H1 (cell line): Measurements from ENCODE around the gene LCN12. TPM values are rescaled to one million over a fixed set of nuclear protein-coding genes. Genes with fewer than 3 reads are reported as not detected.

Experiments
- EZH2 ChIP-seq: fragments of 200-600 bp; sonication (generic); IDR thresholded peaks from 2 replicates; pipeline ENCODE4 v1.7.1; 2012; ENCODE audit warnings: low read depth, mild to moderate bottlenecking, moderate library complexity, low read length, inconsistent platforms; ENCODE audit not compliant: severe bottlenecking
- JUN ChIP-seq: IDR thresholded peaks from 2 replicates; pipeline ENCODE4 v1.6.1; 2011; ENCODE audit warnings: low read depth, mild to moderate bottlenecking, improper control_type of control experiment, low read length
- KDM5A ChIP-seq: fragments of 200-600 bp; IDR thresholded peaks from 2 replicates; pipeline ENCODE4 v1.7.1; 2012; ENCODE audit warnings: mild to moderate bottlenecking, low read length, inconsistent platforms, mixed read lengths
- NANOG ChIP-seq: IDR thresholded peaks from 2 replicates; pipeline ENCODE4 v1.6.1; 2011; ENCODE audit warnings: low read length, low read depth, mild to moderate bottlenecking, inconsistent platforms; ENCODE audit not compliant: insufficient read depth, poor library complexity, severe bottlenecking
- RBBP5 ChIP-seq: IDR thresholded peaks from 2 replicates; pipeline ENCODE4 v1.7.1; 2012; ENCODE audit warnings: low read depth, mild to moderate bottlenecking, inconsistent platforms, low read length, moderate library complexity, borderline replicate concordance
- RNF2 ChIP-seq: fragments of 200-900, 300-1000 bp; sonication (generic); IDR thresholded peaks from 2 replicates; pipeline ENCODE4 v1.7.1; 2016; ENCODE audit warnings: borderline replicate concordance, low read depth, mild to moderate bottlenecking, antibody characterized with exemption, low read length; ENCODE audit not compliant: poor library complexity, severe bottlenecking; ENCODE audit errors: missing control alignments
- SRF ChIP-seq: IDR thresholded peaks from 2 replicates; pipeline ENCODE4 v1.6.1; 2011; ENCODE audit warnings: mild to moderate bottlenecking, low read depth, low read length, moderate library complexity
- TBP ChIP-seq: IDR thresholded peaks from 2 replicates; pipeline ENCODE4 v1.6.1; 2011; ENCODE audit warnings: low read depth, low read length, improper control_type of control experiment
- polyA plus RNA-seq, 7 experiments: library from polyadenylated mRNA; depleted of rRNA in 3 of 7; stranded (reverse) in 5 of 7; unstranded in 2 of 7; fragments of >200 nt in 5 of 7; fragments of 200-250 nt in 2 of 7; gene quantifications; 1 replicate in 5 of 7; 2 replicates in 1 of 7; 4 replicates in 1 of 7; pipeline versions ENCODE4 v1.2.1 to v1.2.3, GENCODE V29; 2011 to 2013; ENCODE audit warnings: missing spikeins in 2 of 7, mixed read lengths in 2 of 7
- total RNA-seq: library from RNA; stranded (reverse); fragmentation: NEBNext Ultra II Directional; extraction: Animal tissue kit (Norgen Biotek cat#: 25700); gene quantifications from 2 replicates; pipeline ENCODE4 v1.2.1, GENCODE V29; 2021
- TF ChIP-seq, protein P1 (sequence below): fragments of 300-600 bp; sonication (generic); IDR thresholded peaks from 2 replicates; pipeline ENCODE4 v1.7.1; 2012; ENCODE audit warnings: low read length, moderate library complexity, mild to moderate bottlenecking, inconsistent platforms; ENCODE audit not compliant: insufficient replicate concordance

LCN12 gene
- total and polyA plus RNA-seq, 2 of the 8 experiments (the other 6 are each of a cell fraction or from before 2014, with no cell fraction given): 1.1 to 1.7 TPM

DNA sequence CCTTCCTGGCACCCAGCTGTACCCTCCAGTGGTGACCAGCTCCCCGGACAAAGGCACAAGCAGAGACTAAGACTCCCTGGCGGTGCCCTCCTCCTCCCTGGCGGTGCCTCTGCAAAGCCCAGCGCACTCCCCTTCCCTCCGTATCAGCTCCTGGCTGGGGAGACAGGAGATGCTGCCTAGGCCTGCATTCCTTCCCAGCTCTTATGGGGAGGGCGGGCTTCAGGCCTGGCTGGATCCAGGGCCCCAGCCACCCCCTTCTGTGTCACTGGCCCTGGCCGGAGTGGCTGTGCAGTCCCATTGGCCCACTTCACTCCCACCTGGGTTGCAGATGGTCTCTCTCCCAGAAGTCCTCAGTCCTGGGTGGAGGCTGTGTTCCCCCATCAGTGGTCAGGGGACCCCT lies 6.4 kb downstream of the LCN12 start (continued):
- TF ChIP-seq JUN (no peak), RBBP5 (no peak), EZH2 (no peak), TBP (no peak), KDM5A (no peak), NANOG (no peak), RNF2 (no peak), SRF (no peak)
- TF ChIP-seq, protein P1, sequence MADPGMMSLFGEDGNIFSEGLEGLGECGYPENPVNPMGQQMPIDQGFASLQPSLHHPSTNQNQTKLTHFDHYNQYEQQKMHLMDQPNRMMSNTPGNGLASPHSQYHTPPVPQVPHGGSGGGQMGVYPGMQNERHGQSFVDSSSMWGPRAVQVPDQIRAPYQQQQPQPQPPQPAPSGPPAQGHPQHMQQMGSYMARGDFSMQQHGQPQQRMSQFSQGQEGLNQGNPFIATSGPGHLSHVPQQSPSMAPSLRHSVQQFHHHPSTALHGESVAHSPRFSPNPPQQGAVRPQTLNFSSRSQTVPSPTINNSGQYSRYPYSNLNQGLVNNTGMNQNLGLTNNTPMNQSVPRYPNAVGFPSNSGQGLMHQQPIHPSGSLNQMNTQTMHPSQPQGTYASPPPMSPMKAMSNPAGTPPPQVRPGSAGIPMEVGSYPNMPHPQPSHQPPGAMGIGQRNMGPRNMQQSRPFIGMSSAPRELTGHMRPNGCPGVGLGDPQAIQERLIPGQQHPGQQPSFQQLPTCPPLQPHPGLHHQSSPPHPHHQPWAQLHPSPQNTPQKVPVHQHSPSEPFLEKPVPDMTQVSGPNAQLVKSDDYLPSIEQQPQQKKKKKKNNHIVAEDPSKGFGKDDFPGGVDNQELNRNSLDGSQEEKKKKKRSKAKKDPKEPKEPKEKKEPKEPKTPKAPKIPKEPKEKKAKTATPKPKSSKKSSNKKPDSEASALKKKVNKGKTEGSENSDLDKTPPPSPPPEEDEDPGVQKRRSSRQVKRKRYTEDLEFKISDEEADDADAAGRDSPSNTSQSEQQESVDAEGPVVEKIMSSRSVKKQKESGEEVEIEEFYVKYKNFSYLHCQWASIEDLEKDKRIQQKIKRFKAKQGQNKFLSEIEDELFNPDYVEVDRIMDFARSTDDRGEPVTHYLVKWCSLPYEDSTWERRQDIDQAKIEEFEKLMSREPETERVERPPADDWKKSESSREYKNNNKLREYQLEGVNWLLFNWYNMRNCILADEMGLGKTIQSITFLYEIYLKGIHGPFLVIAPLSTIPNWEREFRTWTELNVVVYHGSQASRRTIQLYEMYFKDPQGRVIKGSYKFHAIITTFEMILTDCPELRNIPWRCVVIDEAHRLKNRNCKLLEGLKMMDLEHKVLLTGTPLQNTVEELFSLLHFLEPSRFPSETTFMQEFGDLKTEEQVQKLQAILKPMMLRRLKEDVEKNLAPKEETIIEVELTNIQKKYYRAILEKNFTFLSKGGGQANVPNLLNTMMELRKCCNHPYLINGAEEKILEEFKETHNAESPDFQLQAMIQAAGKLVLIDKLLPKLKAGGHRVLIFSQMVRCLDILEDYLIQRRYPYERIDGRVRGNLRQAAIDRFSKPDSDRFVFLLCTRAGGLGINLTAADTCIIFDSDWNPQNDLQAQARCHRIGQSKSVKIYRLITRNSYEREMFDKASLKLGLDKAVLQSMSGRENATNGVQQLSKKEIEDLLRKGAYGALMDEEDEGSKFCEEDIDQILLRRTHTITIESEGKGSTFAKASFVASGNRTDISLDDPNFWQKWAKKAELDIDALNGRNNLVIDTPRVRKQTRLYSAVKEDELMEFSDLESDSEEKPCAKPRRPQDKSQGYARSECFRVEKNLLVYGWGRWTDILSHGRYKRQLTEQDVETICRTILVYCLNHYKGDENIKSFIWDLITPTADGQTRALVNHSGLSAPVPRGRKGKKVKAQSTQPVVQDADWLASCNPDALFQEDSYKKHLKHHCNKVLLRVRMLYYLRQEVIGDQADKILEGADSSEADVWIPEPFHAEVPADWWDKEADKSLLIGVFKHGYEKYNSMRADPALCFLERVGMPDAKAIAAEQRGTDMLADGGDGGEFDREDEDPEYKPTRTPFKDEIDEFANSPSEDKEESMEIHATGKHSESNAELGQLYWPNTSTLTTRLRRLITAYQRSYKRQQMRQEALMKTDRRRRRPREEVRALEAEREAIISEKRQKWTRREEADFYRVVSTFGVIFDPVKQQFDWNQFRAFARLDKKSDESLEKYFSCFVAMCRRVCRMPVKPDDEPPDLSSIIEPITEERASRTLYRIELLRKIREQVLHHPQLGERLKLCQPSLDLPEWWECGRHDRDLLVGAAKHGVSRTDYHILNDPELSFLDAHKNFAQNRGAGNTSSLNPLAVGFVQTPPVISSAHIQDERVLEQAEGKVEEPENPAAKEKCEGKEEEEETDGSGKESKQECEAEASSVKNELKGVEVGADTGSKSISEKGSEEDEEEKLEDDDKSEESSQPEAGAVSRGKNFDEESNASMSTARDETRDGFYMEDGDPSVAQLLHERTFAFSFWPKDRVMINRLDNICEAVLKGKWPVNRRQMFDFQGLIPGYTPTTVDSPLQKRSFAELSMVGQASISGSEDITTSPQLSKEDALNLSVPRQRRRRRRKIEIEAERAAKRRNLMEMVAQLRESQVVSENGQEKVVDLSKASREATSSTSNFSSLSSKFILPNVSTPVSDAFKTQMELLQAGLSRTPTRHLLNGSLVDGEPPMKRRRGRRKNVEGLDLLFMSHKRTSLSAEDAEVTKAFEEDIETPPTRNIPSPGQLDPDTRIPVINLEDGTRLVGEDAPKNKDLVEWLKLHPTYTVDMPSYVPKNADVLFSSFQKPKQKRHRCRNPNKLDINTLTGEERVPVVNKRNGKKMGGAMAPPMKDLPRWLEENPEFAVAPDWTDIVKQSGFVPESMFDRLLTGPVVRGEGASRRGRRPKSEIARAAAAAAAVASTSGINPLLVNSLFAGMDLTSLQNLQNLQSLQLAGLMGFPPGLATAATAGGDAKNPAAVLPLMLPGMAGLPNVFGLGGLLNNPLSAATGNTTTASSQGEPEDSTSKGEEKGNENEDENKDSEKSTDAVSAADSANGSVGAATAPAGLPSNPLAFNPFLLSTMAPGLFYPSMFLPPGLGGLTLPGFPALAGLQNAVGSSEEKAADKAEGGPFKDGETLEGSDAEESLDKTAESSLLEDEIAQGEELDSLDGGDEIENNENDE: no peak
- TF ChIP-seq, all 59 proteins: peak for 0
